K562 (cell line): ENCODE data around the gene INPP5D. TPM values are rescaled to one million over a fixed set of nuclear protein-coding genes. Genes with fewer than 3 reads are reported as not detected.

Experiments used
- CBFB ChIP-seq: sonication (generic); formaldehyde crosslinking; IDR thresholded peaks from 2 replicates; pipeline ENCODE4 v1.4.0; 2020; ENCODE audit warnings: mild to moderate bottlenecking, missing genetic modification reagents
- CBX1 ChIP-seq: sonication (generic); IDR thresholded peaks from 2 replicates; pipeline ENCODE4 v1.6.1; 2016; ENCODE audit warnings: antibody characterized with exemption, low read depth, mild to moderate bottlenecking
- CEBPB ChIP-seq: fragments of 450-650 bp; IDR thresholded peaks from 2 replicates; pipeline ENCODE4 v1.6.1; 2016; ENCODE audit warnings: missing genetic modification characterization, missing compliant biosample characterization
- CHD4 ChIP-seq: fragments of 200-600 bp; sonication (generic); IDR thresholded peaks from 3 replicates; pipeline ENCODE4 v1.6.1; 2012; ENCODE audit warnings: low read depth, mild to moderate bottlenecking, mixed read lengths, low read length, inconsistent platforms; ENCODE audit not compliant: insufficient read depth, insufficient replicate concordance, poor library complexity, severe bottlenecking
- DIDO1 ChIP-seq: fragments of 450-650 bp; IDR thresholded peaks from 2 replicates; pipeline ENCODE4 v1.6.1; 2016; ENCODE audit warnings: low read depth, missing biosample characterization, missing genetic modification characterization
- RBM17 ChIP-seq: fragments of 200-400 bp; formaldehyde crosslinking; IDR thresholded peaks from 2 replicates; pipeline ENCODE4 v1.6.1; 2017; ENCODE audit warnings: low read depth, mild to moderate bottlenecking, low read length, borderline replicate concordance
- RFX7 ChIP-seq: fragments of 250-450 bp; sonication (Bioruptor Pico); IDR thresholded peaks from 2 replicates; pipeline ENCODE4 v1.5.1; 2021; ENCODE audit warnings: mild to moderate bottlenecking
- TFAM ChIP-seq: fragments of 250-450 bp; sonication (Bioruptor Pico); conservative IDR thresholded peaks from 2 replicates; pipeline ENCODE4 v1.5.0; 2021; ENCODE audit warnings: mild to moderate bottlenecking, moderate library complexity
- TFE3 ChIP-seq: fragments of 450-650 bp; formaldehyde crosslinking; IDR thresholded peaks from 2 replicates; pipeline ENCODE4 v1.4.0; 2020; ENCODE audit warnings: mild to moderate bottlenecking, mixed read lengths
- ZMIZ1 ChIP-seq, 2 experiments: fragments of 150-350 bp in 1 of 2; IDR thresholded peaks; 2 replicates each; pipeline ENCODE4 v1.6.1; 2012 to 2016; ENCODE audit warnings: low read depth in 2 of 2, low read length in 2 of 2, mild to moderate bottlenecking in 1 of 2, moderate library complexity in 1 of 2
- ZNF324 ChIP-seq: fragments of 250-450 bp; sonication (Bioruptor Pico); IDR thresholded peaks from 2 replicates; pipeline ENCODE4 v1.4.0; 2020; ENCODE audit warnings: mild to moderate bottlenecking
- ZNF444 ChIP-seq: fragments of 250-450 bp; sonication (Bioruptor Pico); IDR thresholded peaks from 2 replicates; pipeline ENCODE4 v1.4.0; 2020; ENCODE audit warnings: mild to moderate bottlenecking, moderate library complexity
- ZNF668 ChIP-seq: fragments of 250-450 bp; sonication (Bioruptor Pico); IDR thresholded peaks from 2 replicates; pipeline ENCODE4 v1.8.0; 2022; ENCODE audit warnings: mild to moderate bottlenecking, inconsistent platforms
- ZNF79 ChIP-seq: fragments of 250-450 bp; sonication (Bioruptor Pico); IDR thresholded peaks from 2 replicates; pipeline ENCODE4 v1.4.0; 2020; ENCODE audit warnings: low read depth, mild to moderate bottlenecking, moderate library complexity
- polyA plus RNA-seq, 8 experiments: library from polyadenylated mRNA; depleted of rRNA in 4 of 8; stranded (reverse) in 5 of 8; unstranded in 3 of 8; fragments of >200 nt; fragmentation: Nextera tagmentation in 2 of 8; fragmentation: Illumina TruSeq in 1 of 8; extraction: Ambion mirVana in 2 of 8; extraction: Trizol in 1 of 8; gene quantifications; 2 replicates each; pipeline versions ENCODE4 v1.2.1 to v1.2.3, GENCODE V29; 2011 to 2014; ENCODE audit warnings: inconsistent platforms in 1 of 8, missing spikeins in 1 of 8
- total RNA-seq, 7 experiments: library from RNA; depleted of rRNA in 6 of 7; stranded (reverse); fragments of >200 nt in 6 of 7; fragmentation: Illumina TruSeq in 2 of 7; extraction: Trizol in 2 of 7; gene quantifications; 2 replicates each; pipeline versions ENCODE4 v1.2.1 to v1.2.3, GENCODE V29; 2011 to 2021; ENCODE audit warnings: low replicate concordance in 1 of 7

Gene INPP5D
- total and polyA plus RNA-seq, 9 of the 15 experiments (the other 6 are each of a cell fraction or from before 2014, with no cell fraction given): 0.55 to 6.2 (median 2.2) TPM

DNA sequence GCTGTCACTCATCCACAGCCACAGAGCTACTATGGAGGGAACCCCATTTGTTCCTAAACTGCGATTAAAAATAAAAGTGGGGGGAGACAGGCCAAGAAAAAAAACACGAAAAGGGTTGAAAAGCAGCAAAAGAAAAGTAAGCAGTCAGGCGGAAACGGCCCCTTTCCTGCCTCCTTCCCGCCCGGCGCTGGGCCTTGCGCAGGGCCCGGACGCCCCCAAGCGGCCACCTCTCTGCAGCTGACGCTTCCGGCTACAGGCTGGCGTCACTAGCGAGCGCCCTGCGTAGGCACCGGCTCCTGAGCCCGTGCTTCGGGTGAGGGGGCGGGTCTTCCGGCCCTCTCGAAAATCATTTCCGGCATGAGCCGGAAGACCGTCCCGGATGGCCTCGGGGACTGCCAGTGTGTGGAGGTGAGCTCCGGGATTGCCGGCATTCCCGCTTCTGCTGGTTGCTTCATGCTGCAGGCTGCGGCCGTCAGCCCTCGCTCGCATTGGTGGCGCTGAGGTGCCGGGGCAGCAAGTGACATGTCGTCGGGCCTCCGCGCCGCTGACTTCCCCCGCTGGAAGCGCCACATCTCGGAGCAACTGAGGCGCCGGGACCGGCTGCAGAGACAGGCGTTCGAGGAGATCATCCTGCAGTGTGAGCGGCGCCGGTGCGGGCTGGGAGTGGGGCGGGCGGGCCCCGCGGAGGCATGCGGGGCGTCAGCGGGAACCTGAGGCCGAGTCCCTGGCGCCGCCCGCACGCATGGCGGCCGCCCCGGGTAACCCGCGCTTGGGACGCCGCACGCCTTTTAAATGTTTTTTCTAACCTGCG, 191.4 kb downstream of the INPP5D start, which contains the start of gene ATG16L1 (continued):
- TF ChIP-seq TFE3 (no peak), CBX1 (no peak), ZNF444 (CRISPR knock-in tag) (no peak), CHD4 (no peak), CBFB (CRISPR knock-in tag) (no peak), ZNF324 (CRISPR knock-in tag) (no peak), ZMIZ1 (IDR thresholded peaks at IDR 0.05; ENCODE audit: low read depth in 2 of 2, low read length in 2 of 2) (no peak), ZNF668 (no peak), ZNF79 (CRISPR knock-in tag) (no peak), DIDO1 (no peak), RBM17 (no peak), TFAM (CRISPR knock-in tag) (no peak), CEBPB (no peak), RFX7 (no peak)
